ENCODE data around the gene BRCA1. TPM values are rescaled to one million over a fixed set of nuclear protein-coding genes. Genes with fewer than 3 reads are reported as not detected.

BRCA1 gene
- total RNA-seq = 10 to 100 TPM in 2 of 4 donors, 1 to 10 TPM in 2; 1.2 to 30.7 (median 15.4) TPM

DNA sequence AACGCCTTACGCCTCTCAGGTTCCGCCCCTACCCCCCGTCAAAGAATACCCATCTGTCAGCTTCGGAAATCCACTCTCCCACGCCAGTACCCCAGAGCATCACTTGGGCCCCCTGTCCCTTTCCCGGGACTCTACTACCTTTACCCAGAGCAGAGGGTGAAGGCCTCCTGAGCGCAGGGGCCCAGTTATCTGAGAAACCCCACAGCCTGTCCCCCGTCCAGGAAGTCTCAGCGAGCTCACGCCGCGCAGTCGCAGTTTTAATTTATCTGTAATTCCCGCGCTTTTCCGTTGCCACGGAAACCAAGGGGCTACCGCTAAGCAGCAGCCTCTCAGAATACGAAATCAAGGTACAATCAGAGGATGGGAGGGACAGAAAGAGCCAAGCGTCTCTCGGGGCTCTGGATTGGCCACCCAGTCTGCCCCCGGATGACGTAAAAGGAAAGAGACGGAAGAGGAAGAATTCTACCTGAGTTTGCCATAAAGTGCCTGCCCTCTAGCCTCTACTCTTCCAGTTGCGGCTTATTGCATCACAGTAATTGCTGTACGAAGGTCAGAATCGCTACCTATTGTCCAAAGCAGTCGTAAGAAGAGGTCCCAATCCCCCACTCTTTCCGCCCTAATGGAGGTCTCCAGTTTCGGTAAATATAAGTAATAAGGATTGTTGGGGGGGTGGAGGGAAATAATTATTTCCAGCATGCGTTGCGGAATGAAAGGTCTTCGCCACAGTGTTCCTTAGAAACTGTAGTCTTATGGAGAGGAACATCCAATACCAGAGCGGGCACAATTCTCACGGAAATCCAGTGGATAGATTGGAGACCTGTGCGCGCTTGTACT, at the start of gene BRCA1:
BRCA1 (minus strand) TSS at position 232 of the 834 bp plus-strand sequence. CDS start 1,268 bp downstream, outside the sequence.
- intact Hi-C loops (cut with DNase I; ENCODE audit: low total_unique reads) = no loop called here
- H3K4me3 ChIP-seq = peak within 1 kb of the TSS; percentile 57 to 61
- H3K36me3 ChIP-seq = no peaks in the 10 kb centered on the region
- peak; percentile 90 to 95 for DNase-seq
- H3K4me1 ChIP-seq = peaks cover 0 to 6% of the 10 kb centered on the region in 2 donors
- TF ChIP-seq POLR2A (IDR thresholded peaks at IDR 0.05) (no peak), CTCF (IDR thresholded peaks at IDR 0.05) (peak in 2 of 4 experiments; percentile 2 to 13)
- no peaks in the 10 kb centered on the region for H3K27me3 ChIP-seq
- peak within 1 kb of the TSS; percentile 71 to 83 for H3K27ac ChIP-seq
- H3K9me3 ChIP-seq = no peaks in the 10 kb centered on the region

DNA sequence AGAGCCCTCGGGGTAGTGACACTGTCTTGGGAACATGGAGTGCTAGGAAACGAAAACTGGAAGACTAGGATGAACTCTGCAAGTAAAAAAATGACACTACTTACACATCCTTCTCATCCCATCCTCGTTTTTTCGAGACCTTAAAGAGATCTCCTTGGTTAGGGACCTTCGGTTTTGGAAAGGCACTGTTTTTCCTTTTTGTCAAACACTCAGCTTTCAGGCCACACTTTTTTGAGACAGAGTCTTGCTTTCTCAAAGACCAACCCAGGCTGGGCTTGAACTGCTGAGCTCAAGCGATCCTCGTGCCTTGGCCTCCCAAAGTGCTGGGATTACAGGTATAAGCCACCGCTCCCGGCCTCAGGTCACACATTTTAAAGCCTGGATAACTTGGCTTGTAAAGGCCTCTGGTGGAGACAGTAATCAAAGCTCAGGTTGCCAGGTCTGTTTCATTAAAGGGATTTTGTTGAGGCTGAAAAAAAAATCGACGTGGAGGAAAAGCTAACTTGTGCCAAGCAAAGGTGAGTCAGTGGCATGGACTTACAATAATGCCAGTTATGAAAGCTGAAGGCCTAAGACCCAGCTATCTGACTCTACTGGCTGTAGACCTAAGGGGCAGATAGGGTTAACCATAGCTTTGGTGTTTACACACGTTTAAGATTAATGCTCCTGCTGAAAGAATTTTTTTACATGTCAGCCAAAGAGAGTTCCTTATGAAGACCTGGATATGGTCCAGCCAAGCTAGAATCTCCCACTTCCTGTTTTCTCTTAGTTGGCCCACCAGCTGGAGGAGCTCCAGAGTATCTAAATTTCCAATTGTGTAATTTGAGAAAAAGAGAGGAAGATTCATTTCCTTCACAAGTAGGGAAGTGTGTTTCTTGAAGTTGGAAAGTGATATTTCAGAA, 46.7 kb upstream of the BRCA1 start:
- no peaks in the 10 kb centered on the region for H3K36me3 ChIP-seq
- intact Hi-C loops (cut with DNase I; ENCODE audit: low total_unique reads) = no loop called here
- peaks cover 20 to 29% of the 10 kb centered on the region in 2 donors for H3K4me1 ChIP-seq
- H3K27ac ChIP-seq = peak overlapping the region; percentile 97 to 99
- H3K4me3 ChIP-seq = peak overlapping the region; percentile 74 to 85
- TF ChIP-seq POLR2A (IDR thresholded peaks at IDR 0.05) (no peak), CTCF (IDR thresholded peaks at IDR 0.05) (peak in 1 of 4 experiments; percentile 23)
- no peaks in the 10 kb centered on the region for H3K9me3 ChIP-seq
- DNase-seq = peak in 1 of 2 donors; percentile 58
- no peaks in the 10 kb centered on the region for H3K27me3 ChIP-seq

DNA sequence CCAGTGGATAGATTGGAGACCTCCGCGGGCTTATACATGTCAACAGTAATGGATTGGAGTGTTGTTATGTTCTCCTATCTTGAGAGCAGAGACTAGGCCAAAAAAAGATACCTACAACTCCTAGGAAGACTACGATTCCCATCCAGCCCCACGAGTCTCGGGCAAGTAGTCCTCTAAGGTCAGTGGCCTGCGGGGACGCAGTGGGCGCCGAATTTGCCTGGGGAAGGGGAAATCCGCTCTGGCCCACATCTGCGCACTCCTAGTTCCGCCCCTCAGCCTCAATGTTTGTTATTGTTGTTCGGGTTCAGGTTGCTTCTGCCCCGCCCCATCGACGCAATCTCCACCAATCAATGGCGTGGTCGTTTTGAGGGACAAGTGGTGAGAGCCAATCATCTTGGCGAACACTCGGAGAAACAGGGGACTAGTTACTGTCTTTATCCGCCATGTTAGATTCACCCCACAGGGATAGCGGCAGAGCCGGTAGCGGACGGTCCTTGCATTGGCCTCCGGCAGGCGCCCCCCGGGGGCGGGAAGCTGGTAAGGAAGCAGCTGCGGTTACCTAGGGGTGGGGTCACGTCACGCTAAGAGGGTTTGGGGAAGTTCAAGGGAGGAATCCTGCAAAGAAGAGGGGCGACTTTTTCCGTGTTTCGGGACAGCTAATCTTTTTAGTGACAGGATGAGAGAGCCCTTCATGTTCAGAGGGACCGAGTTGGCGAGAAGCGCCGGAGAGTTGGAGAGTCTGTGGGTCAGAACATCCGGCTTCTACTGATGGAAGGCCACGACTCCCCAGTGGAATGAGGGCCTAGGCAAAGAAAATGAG, 45.8 kb upstream of the BRCA1 start, which contains the start of gene NBR1:
NBR1 (plus strand) TSS at position 449 of the 820 bp plus-strand sequence. CDS start 4,586 bp downstream, outside the sequence.
- Histone ChIP-seq H3K4me3 (peak within 1 kb of the TSS; percentile 74 to 85), H3K27ac (peak within 1 kb of the TSS; percentile 97 to 99), H3K27me3 (no peaks in the 10 kb centered on the region), H3K4me1 (peaks cover 20 to 26% of the 10 kb centered on the region in 2 donors), H3K36me3 (no peaks in the 10 kb centered on the region), H3K9me3 (no peaks in the 10 kb centered on the region)
- TF ChIP-seq POLR2A (IDR thresholded peaks at IDR 0.05) (peak; percentile 79 to 87), CTCF (IDR thresholded peaks at IDR 0.05) (peak in 2 of 4 experiments; percentile 22 to 40)
- DNase-seq = peak; percentile 97
- intact Hi-C loops (cut with DNase I; ENCODE audit: low total_unique reads) = no loop called here

DNA sequence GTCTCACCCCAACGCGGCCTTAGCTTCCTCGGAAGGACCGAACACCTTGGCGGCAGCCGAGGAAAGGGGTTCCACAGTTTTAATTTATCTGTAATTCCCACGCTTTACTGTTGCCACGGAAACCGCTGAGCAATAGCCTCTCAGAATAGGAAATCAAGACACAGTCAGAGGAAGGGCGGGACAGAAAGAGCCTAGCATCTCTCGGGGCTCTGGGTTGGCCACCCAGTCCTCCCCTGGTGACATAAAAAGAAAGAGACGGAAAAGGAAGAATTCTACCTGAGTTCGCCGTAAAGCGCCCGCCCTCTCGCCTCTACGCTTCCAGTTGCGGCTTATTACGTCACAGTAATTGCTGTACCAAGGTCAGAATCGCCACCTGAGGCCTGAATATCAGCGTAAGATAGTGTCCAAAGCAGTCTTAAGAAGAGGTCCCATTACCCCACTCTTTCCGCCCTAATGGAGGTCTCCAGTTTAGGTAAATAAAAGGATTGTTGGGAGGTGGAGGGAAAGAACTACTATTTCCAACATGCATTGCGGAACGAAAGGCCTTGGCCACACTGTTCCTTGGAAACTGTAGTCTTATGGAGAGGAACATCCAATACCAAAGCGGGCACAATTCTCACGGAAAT, 45.1 kb upstream of the BRCA1 start:
- peaks cover 19 to 20% of the 10 kb centered on the region in 2 donors for H3K4me1 ChIP-seq
- H3K36me3 ChIP-seq = no peaks in the 10 kb centered on the region
- peak overlapping the region; percentile 97 to 99 for H3K27ac ChIP-seq
- H3K4me3 ChIP-seq = peak overlapping the region; percentile 74 to 85
- no peaks in the 10 kb centered on the region for H3K9me3 ChIP-seq
- peak in 1 of 4 experiments; percentile 4 for TF ChIP-seq CTCF (IDR thresholded peaks at IDR 0.05)
- TF ChIP-seq POLR2A (IDR thresholded peaks at IDR 0.05) = peak; percentile 38 to 76
- no peaks in the 10 kb centered on the region for H3K27me3 ChIP-seq
- intact Hi-C loops (cut with DNase I; ENCODE audit: low total_unique reads) = no loop called here
- peak; percentile 83 to 93 for DNase-seq

Data from uterus (tissue), 4 donors.